NCI-H446 treated with DMSO at 0.1 percent for 48 hours (cell line): Measurements from ENCODE around the gene MMP10.
"Not testable (repeated sequence)": the region's sequence is repeated elsewhere in the genome, so short reads cannot be mapped to it uniquely, and the experiment has no call there.

ENCODE experiments used
- DNase-seq: peaks from one replicate; lab custom pipeline; 2025; lab: John Stamatoyannopoulos, UW

Gene MMP10

DNA sequence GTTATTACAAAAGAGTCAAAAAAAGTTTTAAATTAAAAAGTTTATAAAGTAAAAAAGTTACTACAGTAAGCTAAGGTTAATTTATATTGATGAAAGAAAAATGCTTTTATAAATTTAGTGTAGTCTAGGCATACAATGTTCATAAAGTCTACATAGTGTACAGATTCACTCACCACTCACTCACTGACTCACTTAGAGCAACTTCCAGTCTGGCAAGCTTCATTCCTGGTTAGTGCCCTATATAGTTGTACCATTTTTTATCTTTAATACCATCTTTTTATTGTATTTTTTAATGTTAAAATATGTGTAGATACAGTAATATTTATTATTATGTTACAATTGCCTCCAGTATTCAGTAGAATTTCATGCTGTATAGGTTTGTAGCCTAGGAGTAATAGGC, 2.6 kb upstream of the MMP10 start:
- DNase-seq = no peak

DNA sequence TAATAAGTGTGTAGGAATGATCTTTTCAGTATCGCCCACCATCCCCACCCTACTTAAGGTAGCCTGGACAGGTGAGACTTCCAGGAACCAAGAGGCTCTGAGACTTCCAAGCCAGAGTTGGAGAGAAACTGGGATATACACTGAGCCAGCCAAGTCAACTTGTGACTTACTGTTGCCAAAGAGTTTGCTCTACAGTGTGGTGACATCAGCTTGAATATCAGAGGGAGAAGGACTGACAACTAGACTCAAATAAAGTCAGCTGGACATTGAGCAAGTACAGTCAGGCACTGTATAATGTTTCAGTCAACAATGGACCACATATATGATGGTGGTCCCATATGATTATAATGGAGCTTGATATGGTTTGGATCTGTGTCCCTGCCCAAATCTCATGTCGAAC, 1.2 kb upstream of the MMP10 start:
- DNase-seq = no peak

DNA sequence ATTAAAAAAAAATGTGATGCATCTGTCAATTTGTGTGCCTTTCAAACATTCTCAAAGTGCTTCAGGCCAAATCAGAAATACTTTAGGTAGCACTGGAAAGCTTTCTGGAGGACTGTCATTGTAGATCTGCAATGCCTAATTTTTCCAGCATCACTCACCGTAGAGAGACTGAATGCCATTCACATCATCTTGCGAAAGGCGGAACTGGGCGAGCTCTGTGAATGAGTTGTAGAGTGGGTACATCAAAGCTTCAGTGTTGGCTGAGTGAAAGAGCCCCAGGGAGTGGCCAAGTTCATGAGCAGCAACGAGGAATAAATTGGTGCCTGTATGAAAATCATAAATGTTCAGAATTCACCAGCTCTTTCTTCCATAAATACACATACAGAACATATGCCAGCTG, 4.0 kb downstream of the MMP10 start:
- DNase-seq = no peak

DNA sequence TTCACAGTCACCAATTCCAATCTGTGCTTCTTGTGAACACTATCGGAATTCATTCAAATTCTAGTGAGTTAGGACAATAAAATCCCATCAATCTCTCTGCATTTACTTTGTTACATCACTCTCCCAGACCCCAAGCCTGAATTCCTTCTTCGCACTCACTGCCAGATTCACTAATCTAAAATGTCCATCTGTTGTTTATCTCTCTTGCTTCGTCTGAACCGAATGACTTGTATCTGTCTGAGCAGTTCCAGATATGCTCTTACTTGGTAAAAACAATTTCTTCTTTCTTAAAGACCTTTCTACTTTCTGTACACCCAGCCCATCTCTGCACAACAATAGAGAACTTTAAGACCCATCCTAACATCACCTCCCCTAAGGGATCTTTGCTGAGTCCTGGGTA, 7.0 kb downstream of the MMP10 start:
- DNase-seq = no peak

DNA sequence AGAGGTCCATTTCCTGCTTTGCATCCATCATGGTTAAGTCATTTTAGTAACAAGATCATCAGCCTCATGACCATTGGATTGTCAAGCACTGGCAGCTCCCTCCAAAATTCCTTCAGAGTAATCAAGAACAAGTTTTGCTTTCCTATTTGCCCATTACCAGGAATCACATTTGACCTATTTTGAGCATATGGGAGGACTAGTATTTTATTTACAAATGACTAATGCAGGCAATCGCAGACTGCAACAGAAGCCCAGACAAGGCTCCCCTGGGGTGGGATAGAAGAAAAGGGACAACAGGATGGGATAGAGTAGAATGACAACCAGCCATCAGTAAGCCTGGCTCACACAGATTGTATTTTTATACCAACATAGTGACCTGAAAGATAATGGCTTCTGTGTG, 9.1 kb downstream of the MMP10 start:
- no peak for DNase-seq

DNA sequence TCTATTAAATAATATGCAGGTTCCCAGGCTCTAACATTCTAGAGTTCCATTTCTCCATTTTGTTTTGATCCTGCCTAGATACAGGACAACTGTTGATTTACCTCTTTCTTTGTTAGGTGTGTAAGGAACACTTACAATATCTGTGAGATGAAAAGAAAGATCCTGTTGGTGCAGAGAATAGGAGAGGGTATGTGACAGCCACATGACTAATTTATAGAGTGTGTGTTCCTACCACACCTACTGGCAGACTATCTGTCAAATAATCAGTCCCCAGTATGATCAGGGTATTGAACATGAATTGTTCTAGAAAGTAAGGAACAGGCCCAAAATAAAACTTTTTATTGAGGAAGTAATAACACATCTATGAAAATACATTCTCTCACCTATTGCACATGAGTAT, 10.2 kb downstream of the MMP10 start:
- DNase-seq = no peak

DNA sequence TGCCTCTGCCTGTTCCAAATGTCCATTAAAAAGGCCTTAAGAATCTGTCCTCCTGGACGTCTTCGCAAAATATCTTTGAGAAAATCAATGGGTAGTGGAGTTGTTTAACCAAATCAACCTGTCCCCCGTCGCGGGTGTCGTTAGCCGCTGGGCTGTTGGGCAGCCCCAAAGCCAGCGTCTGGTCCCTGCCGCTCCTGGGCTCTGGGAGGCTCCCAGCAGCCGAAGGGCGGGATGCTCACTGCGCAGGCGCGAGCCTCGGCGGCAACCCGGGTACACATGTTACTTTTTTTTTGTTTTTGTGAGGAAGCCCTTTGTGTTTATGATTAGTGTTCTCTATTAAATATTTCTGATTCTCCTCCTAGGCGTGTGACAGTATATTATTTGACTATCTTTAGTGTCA, 12.6 kb downstream of the MMP10 start:
- DNase-seq = no peak

DNA sequence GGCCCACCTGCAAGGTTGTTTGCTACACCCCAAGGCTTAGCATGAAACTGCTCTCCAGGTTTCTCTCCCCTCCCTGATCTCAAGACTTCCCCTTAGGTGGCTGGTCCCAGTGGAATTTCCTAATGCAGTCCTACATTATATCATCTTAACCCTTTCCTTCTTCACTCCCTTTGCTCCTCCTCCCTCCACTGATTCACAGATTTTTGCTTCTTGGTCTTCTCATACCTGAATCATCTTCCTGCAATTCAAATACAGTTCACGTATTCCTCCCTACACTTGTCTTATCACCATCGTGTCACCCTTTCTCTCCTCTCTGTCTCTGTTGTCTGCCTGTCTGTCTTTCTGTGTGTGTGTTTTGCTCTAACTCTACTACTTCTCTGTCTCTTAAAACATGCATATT, 17.0 kb downstream of the MMP10 start:
- no peak for DNase-seq

DNA sequence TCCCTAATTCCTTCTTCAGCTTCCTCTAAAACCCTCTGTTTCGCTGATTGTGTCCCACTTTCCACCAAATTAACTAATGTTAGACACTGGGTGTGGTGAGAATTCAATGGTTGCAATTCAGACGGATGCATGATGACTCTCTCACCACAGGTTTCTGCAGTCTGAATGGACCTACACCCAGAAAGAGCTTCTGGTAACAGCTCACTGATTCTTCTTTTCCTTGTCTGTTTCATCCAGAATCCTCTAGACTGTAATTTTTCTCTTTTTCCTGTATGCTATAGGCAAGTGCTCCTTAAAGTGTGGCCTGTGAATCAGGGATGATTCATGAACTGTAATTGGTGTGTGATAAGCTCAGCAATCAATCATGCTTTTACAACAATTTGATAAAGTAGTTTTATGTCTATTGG, 18.1 kb downstream of the MMP10 start:
- no peak for DNase-seq

DNA sequence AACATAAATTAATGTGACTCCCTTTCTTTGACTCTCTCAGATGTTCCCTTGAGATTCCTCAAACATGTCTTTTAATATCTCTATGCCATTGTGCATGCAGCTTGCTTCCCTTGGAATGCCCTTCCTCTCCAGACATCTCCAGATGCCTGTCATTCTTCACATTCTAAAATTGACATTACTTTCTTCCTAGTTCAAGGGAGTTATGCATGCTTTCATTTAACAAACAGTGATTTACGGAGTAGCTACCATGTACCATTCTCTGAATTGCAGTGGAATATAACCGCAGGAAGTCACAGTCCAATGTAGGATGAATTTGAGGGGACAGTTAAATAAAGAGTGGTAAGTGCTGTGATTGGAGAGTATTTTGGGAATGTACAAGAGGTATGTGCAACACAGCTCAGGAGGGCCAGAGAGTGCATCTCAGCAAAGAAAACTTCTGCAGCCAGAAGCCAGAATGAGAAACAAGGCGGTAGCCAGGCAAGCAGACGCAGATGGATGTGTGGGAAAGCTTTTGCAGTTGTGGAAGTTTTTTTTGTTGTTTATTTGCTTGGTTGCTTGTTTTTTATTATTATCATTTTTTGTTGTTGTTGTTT, 18.7 kb downstream of the MMP10 start:
- DNase-seq = no peak

DNA sequence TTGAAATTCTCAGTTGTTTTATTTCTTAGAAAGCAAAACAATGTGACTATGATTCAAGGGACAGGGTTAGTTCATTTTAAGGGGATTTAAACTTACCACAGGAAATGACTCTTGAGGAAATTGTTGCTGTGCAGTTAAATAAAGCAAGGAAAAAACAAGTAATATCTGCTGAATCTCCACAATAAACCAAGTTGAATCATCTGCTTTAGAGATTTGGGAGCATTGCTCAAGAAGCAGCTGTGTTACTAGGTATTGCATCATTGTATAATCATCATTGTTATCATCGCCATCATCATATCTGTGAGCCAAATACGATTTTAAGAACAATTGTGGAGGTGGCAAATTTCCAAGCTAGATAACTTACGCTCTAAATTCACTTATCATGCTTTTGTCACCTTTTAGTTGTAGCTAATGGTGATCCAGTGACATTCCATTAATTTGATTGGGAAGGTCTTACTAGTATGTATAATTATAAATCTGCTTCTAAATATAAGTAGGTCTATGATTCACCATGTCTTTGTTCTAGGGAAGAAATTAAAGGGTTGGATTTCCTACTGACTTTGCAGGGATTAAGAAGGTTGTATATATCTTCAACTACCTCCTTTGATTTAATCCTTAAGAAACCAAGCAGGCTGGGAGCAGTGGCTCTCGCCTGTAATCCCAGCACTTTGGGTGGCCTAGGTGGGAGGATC, 19.9 kb downstream of the MMP10 start:
- DNase-seq = no peak

DNA sequence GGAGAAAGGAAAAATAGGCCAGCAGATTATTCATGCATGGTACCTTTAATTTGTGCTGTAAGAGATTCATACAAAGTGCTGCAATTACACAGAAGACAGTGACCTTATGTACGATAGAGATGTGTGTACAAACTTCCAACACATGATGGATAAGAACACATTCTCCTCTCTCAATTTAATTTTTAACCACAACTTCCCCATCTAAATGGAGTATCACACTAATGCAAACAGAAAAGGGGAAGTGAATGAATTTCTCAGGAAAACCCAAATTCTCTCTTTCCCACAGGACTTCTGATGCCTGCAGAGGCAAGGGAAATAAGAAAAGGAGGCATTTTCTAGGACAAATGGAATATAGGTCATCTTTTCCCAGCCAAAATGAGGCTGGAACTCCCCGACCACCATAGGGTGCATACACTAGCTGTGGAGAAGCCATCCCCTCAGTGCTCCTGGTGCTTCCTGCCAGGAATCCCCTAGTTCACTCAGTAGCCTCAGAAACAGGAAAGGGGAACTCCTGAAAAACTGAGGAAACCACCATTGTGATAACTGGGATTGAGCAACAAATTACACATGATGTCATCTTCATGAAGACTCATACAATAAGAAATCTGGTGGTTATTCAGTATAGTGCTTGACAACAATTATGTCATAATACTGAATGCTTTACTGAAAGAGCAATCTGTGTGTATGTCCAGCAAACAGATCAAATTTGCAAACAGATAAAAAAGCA, 22.4 kb downstream of the MMP10 start:
- DNase-seq = no peak

DNA sequence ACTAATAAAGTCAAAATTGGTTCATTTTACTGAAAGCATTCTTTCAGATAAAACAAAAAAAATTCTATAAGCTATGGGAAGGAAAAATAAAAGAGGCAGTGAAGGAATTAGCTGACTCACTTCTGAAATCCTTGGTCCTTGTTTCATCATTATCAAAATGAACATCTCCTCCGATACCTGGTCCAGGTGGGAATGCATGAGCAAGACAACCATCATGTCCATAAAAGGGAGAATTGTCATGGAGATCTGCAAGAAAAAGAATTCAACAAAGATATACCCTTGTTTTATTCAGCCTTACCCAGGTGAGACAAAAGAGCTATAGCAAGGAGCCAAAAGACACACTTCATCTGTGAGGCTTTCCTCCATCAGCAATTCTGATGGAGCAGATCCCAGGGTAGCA, 27.2 kb downstream of the MMP10 start:
- DNase-seq = no peak

DNA sequence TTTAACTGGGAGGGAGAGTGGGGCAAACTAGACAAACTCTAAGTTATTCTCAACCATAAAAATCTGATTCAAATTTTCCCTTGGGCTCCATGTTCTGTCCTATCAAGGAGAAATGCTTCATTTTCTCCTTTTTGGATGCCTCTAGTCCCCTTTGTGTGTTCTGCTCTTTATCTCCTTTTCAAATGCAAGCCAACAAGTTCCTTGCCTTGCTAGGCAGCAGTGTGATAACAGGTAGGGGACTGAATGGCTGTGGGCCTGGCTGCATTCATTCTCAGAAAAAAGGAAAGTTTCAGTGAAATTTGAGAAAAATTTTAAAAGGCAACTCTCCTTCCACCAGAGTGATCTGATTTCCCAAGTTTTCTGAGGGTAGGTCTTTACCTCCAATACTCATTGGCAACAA, 28.8 kb downstream of the MMP10 start:
- DNase-seq = no peak

DNA sequence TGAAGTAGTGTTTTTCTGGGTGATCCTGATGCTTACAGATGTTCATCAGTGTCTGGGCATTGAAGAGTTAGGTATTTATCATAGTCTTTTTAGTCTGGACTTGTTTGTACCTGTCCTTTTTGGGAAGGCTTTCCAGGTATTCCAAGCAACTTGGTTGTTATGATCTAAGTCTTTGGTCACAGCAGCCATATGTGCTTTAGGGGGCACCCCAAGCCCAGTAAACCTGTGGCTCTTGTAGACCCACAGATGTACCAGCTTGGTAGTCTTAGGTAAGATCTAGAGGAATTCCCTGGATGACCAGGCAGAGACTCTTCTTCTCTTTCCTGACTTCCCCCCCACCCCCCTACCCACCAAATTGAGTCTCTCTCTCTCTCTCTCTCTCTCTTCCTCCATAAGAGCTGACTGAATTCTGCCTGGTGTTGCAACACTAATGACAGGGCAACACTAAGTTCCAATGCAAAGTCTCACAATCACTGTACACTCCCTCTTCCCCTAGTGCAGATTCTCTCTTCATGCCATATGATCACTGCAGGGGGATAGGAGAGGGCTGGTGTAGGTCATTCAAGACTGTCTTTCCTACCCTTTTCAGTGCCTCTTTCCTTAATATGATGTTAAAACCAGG, 31.2 kb downstream of the MMP10 start:
- no peak for DNase-seq

DNA sequence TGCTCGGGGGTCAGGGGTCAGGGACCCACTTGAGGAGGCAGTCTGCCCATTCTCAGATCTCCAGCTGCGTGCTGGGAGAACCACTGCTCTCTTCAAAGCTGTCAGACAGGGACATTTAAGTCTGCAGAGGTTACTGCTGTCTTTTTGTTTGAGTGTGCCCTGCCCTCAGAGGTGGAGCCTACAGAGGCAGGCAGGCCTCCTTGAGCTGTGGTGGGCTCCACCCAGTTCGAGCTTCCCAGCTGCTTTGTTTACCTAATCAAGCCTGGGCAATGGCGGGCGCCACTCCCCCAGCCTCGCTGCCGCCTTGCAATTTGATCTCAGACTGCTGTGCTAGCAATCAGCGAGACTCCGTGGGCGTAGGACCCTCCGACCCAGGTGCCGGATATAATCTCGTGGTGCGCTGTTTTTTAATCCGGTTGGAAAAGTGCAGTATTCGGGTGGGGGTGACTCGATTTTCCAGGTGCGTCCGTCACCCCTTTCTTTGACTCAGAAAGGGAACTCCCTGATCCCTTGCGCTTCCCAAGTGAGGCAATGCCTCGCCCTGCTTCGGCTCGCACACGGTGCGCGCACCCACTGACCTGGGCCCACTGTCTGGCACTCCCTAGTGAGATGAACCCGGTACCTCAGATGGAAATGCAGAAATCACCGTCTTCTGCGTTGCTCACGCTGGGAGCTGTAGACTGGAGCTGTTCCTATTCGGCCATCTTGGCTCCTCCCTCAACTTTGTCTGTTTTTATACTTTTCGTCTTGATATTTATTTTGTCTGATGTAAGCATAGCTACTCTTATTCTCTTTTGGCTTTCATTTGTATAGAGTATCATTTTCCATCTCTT, 33.5 kb downstream of the MMP10 start:
- DNase-seq = not testable (repeated sequence)

DNA sequence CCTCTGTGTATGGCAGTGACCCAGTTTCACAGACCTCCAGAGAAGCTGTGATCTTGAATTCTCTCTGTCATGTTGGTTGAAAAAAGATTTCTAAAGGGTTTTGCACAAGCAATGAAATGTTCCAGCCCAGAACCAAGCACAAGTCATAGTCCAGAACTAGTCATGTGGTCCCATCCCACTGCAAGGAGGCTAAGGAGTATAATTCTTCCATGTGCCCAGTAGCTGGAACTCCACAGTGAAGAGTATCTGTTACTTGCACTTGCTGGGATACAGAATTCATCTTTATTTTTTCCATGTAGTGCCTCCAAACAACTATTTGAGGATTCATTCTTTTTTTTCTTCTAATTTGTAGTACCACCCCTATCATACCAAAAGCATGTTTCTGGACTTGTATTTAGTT, 45.8 kb downstream of the MMP10 start:
- DNase-seq = no peak

DNA sequence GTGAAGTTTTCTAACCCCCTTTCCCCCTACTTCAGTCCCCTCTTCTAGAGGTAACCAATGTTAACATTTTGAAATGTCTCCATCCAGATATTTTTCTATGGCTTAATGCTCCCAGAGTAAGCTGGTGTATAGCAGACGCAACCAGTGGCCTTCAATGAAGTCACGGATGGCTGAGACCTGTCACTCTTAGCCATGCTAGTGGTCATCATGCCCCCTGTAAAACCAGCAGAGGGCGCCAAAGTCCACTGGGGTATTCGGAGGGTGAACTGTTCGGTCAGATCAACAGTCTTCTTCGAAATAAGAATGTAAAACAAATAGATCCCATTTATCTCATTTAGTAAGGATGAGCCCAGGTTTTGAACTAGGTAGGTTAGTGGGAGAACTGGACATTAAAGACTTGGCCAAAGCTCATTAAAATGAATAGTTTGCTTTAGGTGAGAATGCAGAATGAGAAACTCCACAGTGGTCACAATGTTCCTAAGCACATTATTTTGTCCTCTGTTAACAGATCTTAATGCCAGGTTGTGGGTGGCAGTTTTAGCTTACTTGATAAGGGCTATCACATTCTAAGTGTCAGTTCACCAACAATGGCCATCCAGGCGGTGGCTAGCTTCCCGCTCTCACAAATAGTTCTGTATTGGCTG, 47.1 kb downstream of the MMP10 start:
- no peak for DNase-seq

DNA sequence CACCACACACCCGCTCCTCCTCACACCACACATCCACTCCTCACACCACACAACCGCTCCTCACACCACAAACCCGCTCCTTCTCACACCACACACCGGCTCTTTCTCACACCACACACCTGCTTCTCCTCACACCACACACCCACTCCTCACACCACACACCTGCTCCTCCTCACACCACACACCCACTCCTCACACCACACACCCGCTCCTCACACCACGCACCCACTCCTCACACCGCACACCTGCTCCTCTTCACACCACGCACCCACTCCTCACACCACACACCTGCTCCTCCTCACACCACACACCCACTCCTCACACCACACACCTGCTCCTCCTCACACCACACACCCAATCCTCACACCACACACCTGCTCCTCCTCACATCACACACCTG, 49.5 kb downstream of the MMP10 start:
- DNase-seq = not testable (repeated sequence)

DNA sequence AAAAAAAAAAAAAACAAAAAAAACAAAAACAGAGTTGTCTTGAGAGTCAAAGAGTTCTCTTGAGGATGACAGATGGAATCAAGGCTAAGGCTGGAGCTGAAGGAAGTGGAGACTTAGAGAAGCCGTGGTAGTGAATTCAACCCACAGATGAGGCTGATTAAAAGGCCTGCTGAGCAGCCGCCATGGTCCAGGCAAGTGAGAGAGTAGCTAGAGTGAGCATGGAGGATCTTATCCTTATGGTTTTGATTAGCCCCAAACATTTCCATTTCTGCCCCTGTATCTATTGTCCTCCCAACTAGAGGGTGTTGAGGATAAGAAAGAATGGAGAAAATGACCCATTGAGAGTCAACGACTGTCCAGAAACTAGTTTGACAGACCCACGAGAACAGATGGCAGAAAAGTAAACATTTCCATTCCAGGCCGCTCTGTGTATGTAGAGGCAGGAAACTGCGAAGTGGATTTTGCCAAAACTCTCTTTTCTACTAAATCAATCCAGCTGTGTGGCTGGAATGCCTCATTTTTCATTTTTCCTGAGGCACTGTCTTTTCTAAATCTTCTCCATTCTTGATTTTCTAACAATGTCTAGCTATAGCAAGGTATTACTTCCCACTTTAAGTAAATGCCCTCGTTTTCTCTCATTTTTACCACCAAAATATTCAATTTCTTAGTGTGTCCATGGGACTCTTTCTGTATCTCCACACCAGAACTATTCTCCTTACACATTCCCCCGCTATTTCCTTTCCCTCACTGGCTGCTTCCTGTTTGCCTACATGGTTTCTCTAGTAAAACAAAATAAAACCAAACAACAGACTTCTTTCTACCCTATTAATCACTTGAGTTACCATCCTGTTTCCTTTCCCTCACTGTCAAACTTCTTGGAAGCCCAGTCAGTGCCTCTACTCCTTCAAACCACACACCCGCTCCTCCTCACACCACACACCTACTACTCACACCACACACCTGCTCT, 50.3 kb downstream of the MMP10 start:
- no peak for DNase-seq

DNA sequence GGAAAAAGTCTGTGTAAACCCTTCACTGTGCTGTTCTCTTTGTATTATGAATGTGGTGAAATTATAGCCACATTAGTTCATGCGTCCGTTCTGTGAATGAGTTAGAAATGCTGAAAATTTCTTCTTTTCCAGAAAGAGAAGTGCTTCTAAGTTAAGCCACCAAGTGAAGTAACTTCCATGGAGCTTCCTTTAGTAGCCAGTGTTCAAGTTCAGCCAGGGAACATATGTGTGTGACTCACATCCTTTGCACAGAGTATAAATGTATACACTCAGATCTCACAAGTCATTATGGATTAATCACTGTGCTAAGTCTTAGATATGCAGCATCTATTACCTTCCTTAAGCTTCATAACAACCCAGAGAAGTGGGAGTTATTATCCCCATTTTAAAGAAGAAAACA, 52.5 kb downstream of the MMP10 start:
- no peak for DNase-seq
